ENCODE results near the gene NTM. TPM values are rescaled to one million over a fixed set of nuclear protein-coding genes. Genes with fewer than 3 reads are reported as not detected.

Gene NTM
- total RNA-seq, 4 donors from 2014 or later: 1.4 to 2.8 (median 1.7) TPM

- H3K4me1 ChIP-seq: no peaks in the 10 kb centered on the region
- H3K27me3 ChIP-seq: no peaks in the 10 kb centered on the region
Measured at GRCh38 chr11:131644204-131644795, 273.9 kb downstream of the NTM start.

GRCh38 chr11:131645237-131645636, 274.8 kb downstream of the NTM start:
- H3K27me3 ChIP-seq: no peaks in the 10 kb centered on the region
- no peak for DNase-seq
- no peak overlapping the region for H3K4me3 ChIP-seq
- H3K36me3 ChIP-seq: no peaks in the 10 kb centered on the region
- no peaks in the 10 kb centered on the region for H3K9me3 ChIP-seq
- H3K27ac ChIP-seq: no peak overlapping the region
- no peaks in the 10 kb centered on the region for H3K4me1 ChIP-seq
- no peak for TF ChIP-seq POLR2A (IDR thresholded peaks at IDR 0.05)
- TF ChIP-seq CTCF (IDR thresholded peaks at IDR 0.05): no peak

More at GRCh38 chr11:131644204-131644795, 273.9 kb downstream of the NTM start:
- Histone ChIP-seq H3K4me3 (no peak overlapping the region), H3K9me3 (no peaks in the 10 kb centered on the region), H3K36me3 (no peaks in the 10 kb centered on the region), H3K27ac (no peak overlapping the region)
- no peak for DNase-seq
- TF ChIP-seq CTCF (IDR thresholded peaks at IDR 0.05) (no peak), POLR2A (IDR thresholded peaks at IDR 0.05) (no peak)

- Histone ChIP-seq H3K27me3 (no peaks in the 10 kb centered on the region), H3K36me3 (no peaks in the 10 kb centered on the region), H3K9me3 (no peaks in the 10 kb centered on the region), H3K4me3 (no peak overlapping the region), H3K27ac (no peak overlapping the region), H3K4me1 (no peaks in the 10 kb centered on the region)
- DNase-seq: no peak
- no peak for TF ChIP-seq POLR2A (IDR thresholded peaks at IDR 0.05)
- no peak for TF ChIP-seq CTCF (IDR thresholded peaks at IDR 0.05)
Measured at GRCh38 chr11:131649856-131650255, 279.4 kb downstream of the NTM start.

GRCh38 chr11:131652231-131652630, 281.8 kb downstream of the NTM start:
- H3K36me3 ChIP-seq: no peaks in the 10 kb centered on the region
- no peak for TF ChIP-seq POLR2A (IDR thresholded peaks at IDR 0.05)
- TF ChIP-seq CTCF (IDR thresholded peaks at IDR 0.05): no peak
- H3K27ac ChIP-seq: no peak overlapping the region
- no peak for DNase-seq
- no peak overlapping the region for H3K4me3 ChIP-seq
- no peaks in the 10 kb centered on the region for H3K4me1 ChIP-seq
- H3K9me3 ChIP-seq: no peaks in the 10 kb centered on the region
- no peaks in the 10 kb centered on the region for H3K27me3 ChIP-seq

- DNase-seq: no peak
- H3K27me3 ChIP-seq: no peaks in the 10 kb centered on the region
- H3K36me3 ChIP-seq: no peaks in the 10 kb centered on the region
- no peak for TF ChIP-seq CTCF (IDR thresholded peaks at IDR 0.05)
- no peak for TF ChIP-seq POLR2A (IDR thresholded peaks at IDR 0.05)
- H3K27ac ChIP-seq: no peak overlapping the region
- H3K4me1 ChIP-seq: no peaks in the 10 kb centered on the region
- H3K4me3 ChIP-seq: no peak overlapping the region
- H3K9me3 ChIP-seq: no peaks in the 10 kb centered on the region
Measured at GRCh38 chr11:131653260-131653659, 282.8 kb downstream of the NTM start.

GRCh38 chr11:131654849-131655248, 284.4 kb downstream of the NTM start:
- no peak for DNase-seq
- H3K9me3 ChIP-seq: no peaks in the 10 kb centered on the region
- no peak for TF ChIP-seq POLR2A (IDR thresholded peaks at IDR 0.05)
- no peak for TF ChIP-seq CTCF (IDR thresholded peaks at IDR 0.05)
- H3K4me3 ChIP-seq: no peak overlapping the region
- no peaks in the 10 kb centered on the region for H3K36me3 ChIP-seq
- no peaks in the 10 kb centered on the region for H3K4me1 ChIP-seq
- no peak overlapping the region for H3K27ac ChIP-seq
- no peaks in the 10 kb centered on the region for H3K27me3 ChIP-seq

Data from Peyer's patch (tissue), 4 donors.